ENCODE results near the gene ZKSCAN2. TPM values are rescaled to one million over a fixed set of nuclear protein-coding genes. Genes with fewer than 3 reads are reported as not detected.

ZKSCAN2 gene
- total RNA-seq, result 8.3 and 10.3 TPM in 2 replicates

- intact Hi-C loops (cut with micrococcal nuclease), result loop anchor here (1.0 to 2.0 kb wide), 3 partner anchors 147 to 718 kb away; partner anchors contain the start of genes LCMT1, RBBP6 and TNRC6A
- peak; percentile 87 for ATAC-seq (ENCODE audit: low read depth)
Measured at GRCh38 chr16:25257470-25257955, at the start of gene ZKSCAN2. Gene ZKSCAN2, minus strand, starts transcription at chr16:25257845. Its CDS starts 718 bp downstream, at chr16:25257127.

GRCh38 chr16:25299792-25300590, 42.3 kb upstream of the ZKSCAN2 start:
- POLR2A ChIA-PET, result no interaction called here

More at GRCh38 chr16:25257470-25257955, at the start of gene ZKSCAN2:
- Mint-ChIP-seq H3K27me3 (no peaks in the 10 kb centered on the region), H3K36me3 (ENCODE audit: low read depth) (peaks cover 23% of the 10 kb centered on the region), H3K9me3 (no peaks in the 10 kb centered on the region), H3K4me1 (peaks cover 46% of the 10 kb centered on the region), H3K27ac (peak within 1 kb of the TSS; percentile 93), H3K4me3 (peak within 1 kb of the TSS; percentile 95)
- DNase-seq, result peak; percentile 82
- POLR2A ChIA-PET, result interaction anchor here (0.7 to 1.3 kb wide), 2 partner anchors 277 to 1853 kb away, joined by 3 read pairs; no protein-coding TSS in a partner anchor
- CTCF ChIA-PET, result no interaction called here
- no peak for TF ChIP-seq CTCF (IDR thresholded peaks at IDR 0.05)

GRCh38 chr16:25298165-25298872, 40.7 kb upstream of the ZKSCAN2 start:
- DNase-seq, result no peak

More at GRCh38 chr16:25299792-25300590, 42.3 kb upstream of the ZKSCAN2 start:
- Mint-ChIP-seq H3K27me3 (peaks cover 2% of the 10 kb centered on the region), H3K9me3 (peaks cover 4% of the 10 kb centered on the region), H3K4me1 (no peaks in the 10 kb centered on the region), H3K27ac (no peak overlapping the region), H3K36me3 (ENCODE audit: low read depth) (no peaks in the 10 kb centered on the region), H3K4me3 (no peak overlapping the region)
- CTCF ChIA-PET, result no interaction called here
- intact Hi-C loops (cut with micrococcal nuclease), result no loop called here
- DNase-seq (no peak), ATAC-seq (ENCODE audit: low read depth) (no peak)
- no peak for TF ChIP-seq CTCF (IDR thresholded peaks at IDR 0.05)

GRCh38 chr16:25297151-25297787, 39.6 kb upstream of the ZKSCAN2 start:
- CTCF ChIA-PET, result no interaction called here
- no peak overlapping the region for H3K4me3 Mint-ChIP-seq
- no peak for ATAC-seq (ENCODE audit: low read depth)
- no peaks in the 10 kb centered on the region for H3K9me3 Mint-ChIP-seq
- no peaks in the 10 kb centered on the region for H3K36me3 Mint-ChIP-seq (ENCODE audit: low read depth)
- H3K4me1 Mint-ChIP-seq, result no peaks in the 10 kb centered on the region
- H3K27ac Mint-ChIP-seq, result no peak overlapping the region
- no peak for DNase-seq
- intact Hi-C loops (cut with micrococcal nuclease), result no loop called here
- H3K27me3 Mint-ChIP-seq, result peaks cover 2% of the 10 kb centered on the region
- no peak for TF ChIP-seq CTCF (IDR thresholded peaks at IDR 0.05)
- POLR2A ChIA-PET, result no interaction called here

More at GRCh38 chr16:25298165-25298872, 40.7 kb upstream of the ZKSCAN2 start:
- H3K4me1 Mint-ChIP-seq, result no peaks in the 10 kb centered on the region
- no peak for ATAC-seq (ENCODE audit: low read depth)
- H3K9me3 Mint-ChIP-seq, result no peaks in the 10 kb centered on the region
- no peaks in the 10 kb centered on the region for H3K36me3 Mint-ChIP-seq (ENCODE audit: low read depth)
- no peak overlapping the region for H3K27ac Mint-ChIP-seq
- CTCF ChIA-PET, result no interaction called here
- H3K4me3 Mint-ChIP-seq, result no peak overlapping the region
- H3K27me3 Mint-ChIP-seq, result peaks cover 2% of the 10 kb centered on the region
- POLR2A ChIA-PET, result no interaction called here
- intact Hi-C loops (cut with micrococcal nuclease), result no loop called here
- TF ChIP-seq CTCF (IDR thresholded peaks at IDR 0.05), result no peak

All from activated B cell treated with CpG ODN at 0.5 μM for 24 hours (primary cell).